Thyroid gland (tissue), 4 donors: ENCODE results near the gene TRPV3. TPM values are rescaled to one million over a fixed set of nuclear protein-coding genes. Genes with fewer than 3 reads are reported as not detected.

Experiments
- DNase-seq, 2 donors: peaks; one replicate each; pipeline ENCODE4 v3.0.0-alpha.2; 2019
- H3K27ac ChIP-seq, 3 donors: fragments of 200-600 bp; sonication (generic); 1 replicate in 2 of 3; 2 replicates in 1 of 3; pipeline ENCODE4 v1.5.1; 2016 to 2019; ENCODE audit warnings: mild to moderate bottlenecking in 1 of 3, moderate library complexity in 1 of 3
- H3K27me3 ChIP-seq: fragments of 200-600 bp; sonication (generic); one replicate; pipeline ENCODE4 v1.5.1; 2019
- H3K36me3 ChIP-seq, 2 donors: fragments of 200-600 bp; sonication (generic); one replicate each; pipeline ENCODE4 v1.5.1; 2016 to 2019
- H3K4me1 ChIP-seq, 2 donors: fragments of 200-600 bp; sonication (generic); one replicate each; pipeline ENCODE4 v1.5.1; 2017 to 2019
- H3K4me3 ChIP-seq, 3 donors: fragments of 200-600 bp; sonication (generic); replicated peaks in 1 of 3; 1 replicate in 2 of 3; 2 replicates in 1 of 3; pipeline ENCODE4 v1.5.1; 2016; ENCODE audit warnings: mild to moderate bottlenecking in 1 of 3
- H3K9me3 ChIP-seq: fragments of 200-600 bp; sonication (generic); one replicate; pipeline ENCODE4 v1.5.1; 2017
- POLR2A ChIP-seq, 2 donors: fragments of 450-650 bp; IDR thresholded peaks; one replicate each; pipeline ENCODE4 v1.6.1; 2017; ENCODE audit warnings: antibody characterized with exemption in 2 of 2, mild to moderate bottlenecking in 2 of 2, moderate library complexity in 1 of 2
- WGBS, 2 donors: methylation state at CpG; one replicate each; pipeline ENCODE4 v1.1.5; 2017; 5-methylcytosine and 5-hydroxymethylcytosine counted together
- intact Hi-C: fragments of 100-400 bp; cut with DNase I; formaldehyde crosslinking; loops from one replicate; pipeline ENCODE4 v1.15.1; 2023
- total RNA-seq, 4 donors: library from RNA; depleted of rRNA; stranded (reverse); fragments of >200 nt; gene quantifications; one replicate each; pipeline ENCODE4 v1.2.3, GENCODE V29; 2016
- TF ChIP-seq, protein P1 (sequence below), 6 experiments: fragments of 200-600 bp in 3 of 6; fragments of 450-650 bp in 3 of 6; sonication (generic) in 3 of 6; IDR thresholded peaks; one replicate each; pipeline ENCODE4 v1.5.1; 2016 to 2019; ENCODE audit warnings: antibody characterized with exemption in 6 of 6, mild to moderate bottlenecking in 2 of 6, inconsistent platforms in 1 of 6, moderate library complexity in 1 of 6

Gene TRPV3
- total RNA-seq, 4 donors from 2014 or later = 0.11 to 1.2 (median 1.0) TPM

DNA sequence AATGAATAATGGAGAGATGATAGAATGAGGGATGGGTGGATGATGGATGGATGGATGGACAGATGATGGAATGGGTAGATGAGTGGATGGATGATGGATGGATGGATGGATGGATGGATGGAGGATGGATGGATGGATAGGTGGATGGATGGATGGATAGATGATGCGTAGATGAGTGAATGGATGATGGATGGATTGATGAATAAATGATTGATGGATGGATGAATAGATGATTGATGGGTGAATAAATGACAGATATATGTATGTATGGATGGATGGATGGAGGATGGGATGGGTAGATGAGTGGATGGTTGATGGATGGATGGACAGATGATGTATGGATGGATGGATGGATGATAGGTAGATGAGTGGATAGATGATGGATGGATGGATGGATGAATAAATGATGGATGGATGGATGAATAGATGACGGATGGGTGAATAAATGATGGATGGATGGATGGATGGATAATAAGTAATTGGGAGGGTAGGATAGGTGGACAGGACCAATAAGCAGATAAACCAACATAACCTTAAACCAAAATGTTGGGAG, 7.9 kb downstream of the TRPV3 start:
- 94 to 96% methylated on average over 2 of the region's 2 CpGs for WGBS, 2 donors
- TF ChIP-seq, protein P1, sequence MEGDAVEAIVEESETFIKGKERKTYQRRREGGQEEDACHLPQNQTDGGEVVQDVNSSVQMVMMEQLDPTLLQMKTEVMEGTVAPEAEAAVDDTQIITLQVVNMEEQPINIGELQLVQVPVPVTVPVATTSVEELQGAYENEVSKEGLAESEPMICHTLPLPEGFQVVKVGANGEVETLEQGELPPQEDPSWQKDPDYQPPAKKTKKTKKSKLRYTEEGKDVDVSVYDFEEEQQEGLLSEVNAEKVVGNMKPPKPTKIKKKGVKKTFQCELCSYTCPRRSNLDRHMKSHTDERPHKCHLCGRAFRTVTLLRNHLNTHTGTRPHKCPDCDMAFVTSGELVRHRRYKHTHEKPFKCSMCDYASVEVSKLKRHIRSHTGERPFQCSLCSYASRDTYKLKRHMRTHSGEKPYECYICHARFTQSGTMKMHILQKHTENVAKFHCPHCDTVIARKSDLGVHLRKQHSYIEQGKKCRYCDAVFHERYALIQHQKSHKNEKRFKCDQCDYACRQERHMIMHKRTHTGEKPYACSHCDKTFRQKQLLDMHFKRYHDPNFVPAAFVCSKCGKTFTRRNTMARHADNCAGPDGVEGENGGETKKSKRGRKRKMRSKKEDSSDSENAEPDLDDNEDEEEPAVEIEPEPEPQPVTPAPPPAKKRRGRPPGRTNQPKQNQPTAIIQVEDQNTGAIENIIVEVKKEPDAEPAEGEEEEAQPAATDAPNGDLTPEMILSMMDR (IDR thresholded peaks at IDR 0.05) = no peak
- TF ChIP-seq POLR2A (IDR thresholded peaks at IDR 0.05) = no peak
- Histone ChIP-seq H3K4me1 (no peaks in the 10 kb centered on the region), H3K9me3 (no peaks in the 10 kb centered on the region), H3K36me3 (no peaks in the 10 kb centered on the region), H3K27me3 (no peaks in the 10 kb centered on the region), H3K27ac (no peak overlapping the region), H3K4me3 (no peak overlapping the region)
- intact Hi-C loops = loop anchor here (10.0 kb wide), 1 partner anchor 65 kb away; no protein-coding TSS in a partner anchor
- DNase-seq = no peak

DNA sequence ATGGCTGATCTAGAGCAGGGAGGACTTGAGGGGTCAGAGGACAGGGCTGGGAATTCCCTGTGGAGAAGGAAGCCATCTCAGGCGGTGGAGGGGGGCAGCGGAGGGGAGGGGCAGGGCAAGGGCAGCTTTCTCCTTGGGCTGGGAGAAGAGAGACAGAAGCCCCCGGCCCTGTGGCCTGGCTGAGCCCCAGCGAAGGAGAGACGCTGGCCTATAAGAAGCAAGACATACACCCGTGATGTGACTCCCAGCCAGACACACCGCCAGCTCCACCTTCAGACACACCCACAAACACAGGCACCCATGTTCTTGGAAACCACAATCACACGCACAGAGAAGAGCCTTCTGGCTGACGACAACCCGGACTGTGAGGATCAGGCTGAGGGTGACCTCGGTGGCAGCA, 10.0 kb downstream of the TRPV3 start:
- Histone ChIP-seq H3K27me3 (no peaks in the 10 kb centered on the region), H3K4me1 (no peaks in the 10 kb centered on the region), H3K9me3 (no peaks in the 10 kb centered on the region), H3K4me3 (no peak overlapping the region), H3K36me3 (no peaks in the 10 kb centered on the region), H3K27ac (no peak overlapping the region)
- no peak for DNase-seq
- intact Hi-C loops = loop anchor here (10.0 kb wide), 1 partner anchor 63 kb away; no protein-coding TSS in a partner anchor
- TF ChIP-seq, protein P1 (IDR thresholded peaks at IDR 0.05) = no peak
- TF ChIP-seq POLR2A (IDR thresholded peaks at IDR 0.05) = no peak
- WGBS, 2 donors = 76 to 78% methylated on average over 11 of the region's 11 CpGs

DNA sequence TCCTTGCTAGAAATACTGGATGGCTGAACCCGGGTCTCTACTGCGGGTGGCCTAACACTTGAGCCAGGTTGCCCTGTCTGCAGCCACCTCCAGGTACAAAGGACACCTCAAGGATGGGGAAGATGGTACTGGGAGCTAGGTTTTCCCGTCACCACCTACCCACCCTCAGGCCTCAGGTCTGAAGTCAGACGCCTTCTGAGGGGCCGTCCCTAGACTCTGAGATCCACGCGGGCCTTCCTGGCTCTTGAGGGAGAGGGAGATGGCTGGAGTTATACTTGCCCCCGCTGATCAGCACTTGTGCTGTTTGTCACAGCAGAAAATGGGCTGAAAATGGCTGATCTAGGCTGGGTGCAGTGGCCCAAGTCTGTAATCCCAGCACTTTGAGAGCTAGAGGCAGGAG, 10.6 kb downstream of the TRPV3 start:
- no peak for TF ChIP-seq POLR2A (IDR thresholded peaks at IDR 0.05)
- TF ChIP-seq, protein P1 (IDR thresholded peaks at IDR 0.05) = no peak
- H3K4me3 ChIP-seq = no peak overlapping the region
- H3K27me3 ChIP-seq = no peaks in the 10 kb centered on the region
- DNase-seq = no peak
- H3K4me1 ChIP-seq = no peaks in the 10 kb centered on the region
- 78 to 85% methylated on average over 7 to 8 of the region's 8 CpGs for WGBS, 2 donors
- H3K36me3 ChIP-seq = no peaks in the 10 kb centered on the region
- H3K27ac ChIP-seq = no peak overlapping the region
- intact Hi-C loops = loop anchor here (10.0 kb wide), 1 partner anchor 62 kb away; no protein-coding TSS in a partner anchor
- no peaks in the 10 kb centered on the region for H3K9me3 ChIP-seq

DNA sequence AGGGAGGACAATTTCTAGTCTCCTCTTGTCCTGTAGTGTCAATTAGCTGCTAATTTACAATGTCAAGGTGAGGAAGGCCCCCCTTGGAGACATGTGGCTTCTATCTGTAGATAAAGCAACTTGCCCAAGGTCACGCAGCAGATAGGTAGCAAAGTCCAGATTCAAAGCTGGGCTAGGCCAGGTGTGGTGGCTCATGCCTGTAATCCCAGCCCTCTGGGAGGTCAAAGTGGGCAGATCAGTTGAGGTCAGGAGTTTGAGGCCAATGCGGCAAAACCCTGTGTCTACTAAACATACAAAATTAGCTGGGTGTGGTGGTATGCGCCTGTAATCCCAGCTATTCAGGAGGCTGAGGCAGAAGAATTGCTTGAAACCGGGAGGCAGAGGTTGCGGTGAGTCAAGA, 11.1 kb downstream of the TRPV3 start:
- intact Hi-C loops = loop anchor here (10.0 kb wide), 1 partner anchor 62 kb away; no protein-coding TSS in a partner anchor
- no peak overlapping the region for H3K4me3 ChIP-seq
- H3K36me3 ChIP-seq = no peaks in the 10 kb centered on the region
- TF ChIP-seq, protein P1 (IDR thresholded peaks at IDR 0.05) = no peak
- no peak for TF ChIP-seq POLR2A (IDR thresholded peaks at IDR 0.05)
- no peak for DNase-seq
- no peak overlapping the region for H3K27ac ChIP-seq
- WGBS, 2 donors = 80 to 93% methylated on average over 3 to 5 of the region's 5 CpGs
- no peaks in the 10 kb centered on the region for H3K9me3 ChIP-seq
- no peaks in the 10 kb centered on the region for H3K4me1 ChIP-seq
- H3K27me3 ChIP-seq = no peaks in the 10 kb centered on the region

DNA sequence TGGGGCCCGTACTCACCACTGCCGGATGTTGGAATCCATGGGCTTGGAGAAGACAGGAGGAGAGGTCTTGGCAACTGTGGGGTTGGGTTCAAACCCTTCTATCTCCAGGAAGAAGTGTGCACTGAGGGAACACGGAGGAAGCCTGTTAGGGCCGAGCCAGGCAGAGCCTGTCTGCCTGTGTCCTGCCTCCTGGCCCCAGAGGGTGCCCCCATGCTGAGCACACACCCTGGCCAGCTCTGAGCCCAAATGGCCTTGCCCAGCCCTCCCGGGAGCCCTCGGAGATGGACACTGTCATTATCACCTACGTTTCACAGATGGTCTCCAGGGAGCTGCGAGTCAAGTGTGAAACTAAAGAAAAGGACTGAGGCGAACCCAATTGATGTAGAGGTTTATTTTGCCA, 12.5 kb downstream of the TRPV3 start:
- Histone ChIP-seq H3K4me1 (no peaks in the 10 kb centered on the region), H3K27ac (no peak overlapping the region), H3K27me3 (no peaks in the 10 kb centered on the region), H3K4me3 (no peak overlapping the region), H3K9me3 (no peaks in the 10 kb centered on the region), H3K36me3 (no peaks in the 10 kb centered on the region)
- no peak for DNase-seq
- TF ChIP-seq, protein P1 (IDR thresholded peaks at IDR 0.05) = no peak
- TF ChIP-seq POLR2A (IDR thresholded peaks at IDR 0.05) = no peak
- 58 to 65% methylated on average over 9 of the region's 9 CpGs for WGBS, 2 donors
- intact Hi-C loops = loop anchor here (10.0 kb wide), 1 partner anchor 60 kb away; no protein-coding TSS in a partner anchor
